ENCODE results near the gene EPS8L2. TPM values are rescaled to one million over a fixed set of nuclear protein-coding genes. Genes with fewer than 3 reads are reported as not detected.

Gene EPS8L2
- total RNA-seq, 1 donor from 2014 or later: 129 TPM

DNA sequence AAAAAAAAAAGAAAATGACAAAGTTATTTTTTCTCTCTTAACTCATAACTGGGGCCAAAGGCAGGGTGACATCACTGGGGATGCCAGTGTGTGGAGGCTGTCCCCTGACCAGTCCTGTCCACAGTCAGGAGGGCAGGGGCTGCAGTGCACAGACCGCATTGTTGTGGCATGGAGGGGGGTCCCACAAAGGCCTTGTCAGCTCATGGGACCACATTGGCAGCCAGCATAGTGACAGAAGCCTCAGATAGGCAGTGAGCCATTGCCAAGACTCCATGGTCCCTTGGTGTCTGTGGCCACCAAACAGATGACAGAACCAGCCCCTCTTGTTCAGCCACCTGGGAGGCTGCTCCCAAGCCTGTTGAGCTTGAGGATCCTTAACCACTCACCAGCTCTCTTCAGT, 6.3 kb upstream of the EPS8L2 start:
- TF ChIP-seq, protein P1, sequence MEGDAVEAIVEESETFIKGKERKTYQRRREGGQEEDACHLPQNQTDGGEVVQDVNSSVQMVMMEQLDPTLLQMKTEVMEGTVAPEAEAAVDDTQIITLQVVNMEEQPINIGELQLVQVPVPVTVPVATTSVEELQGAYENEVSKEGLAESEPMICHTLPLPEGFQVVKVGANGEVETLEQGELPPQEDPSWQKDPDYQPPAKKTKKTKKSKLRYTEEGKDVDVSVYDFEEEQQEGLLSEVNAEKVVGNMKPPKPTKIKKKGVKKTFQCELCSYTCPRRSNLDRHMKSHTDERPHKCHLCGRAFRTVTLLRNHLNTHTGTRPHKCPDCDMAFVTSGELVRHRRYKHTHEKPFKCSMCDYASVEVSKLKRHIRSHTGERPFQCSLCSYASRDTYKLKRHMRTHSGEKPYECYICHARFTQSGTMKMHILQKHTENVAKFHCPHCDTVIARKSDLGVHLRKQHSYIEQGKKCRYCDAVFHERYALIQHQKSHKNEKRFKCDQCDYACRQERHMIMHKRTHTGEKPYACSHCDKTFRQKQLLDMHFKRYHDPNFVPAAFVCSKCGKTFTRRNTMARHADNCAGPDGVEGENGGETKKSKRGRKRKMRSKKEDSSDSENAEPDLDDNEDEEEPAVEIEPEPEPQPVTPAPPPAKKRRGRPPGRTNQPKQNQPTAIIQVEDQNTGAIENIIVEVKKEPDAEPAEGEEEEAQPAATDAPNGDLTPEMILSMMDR (IDR thresholded peaks at IDR 0.05; ENCODE audit: insufficient read depth, low read depth, low read length): no peak
- no peak for TF ChIP-seq EZH2 (IDR thresholded peaks at IDR 0.05; ENCODE audit: insufficient read depth, low read length)
- no peak overlapping the region for H3K9ac ChIP-seq (ENCODE audit: low read length)
- H3K36me3 ChIP-seq (ENCODE audit: insufficient read depth, low read length): peaks cover 3% of the 10 kb centered on the region
- H3K4me2 ChIP-seq (ENCODE audit: low read length): no peak overlapping the region
- Mint-ChIP-seq H3K4me3 (ENCODE audit: unreplicated experiment) (no peak overlapping the region), H3K27ac (ENCODE audit: unreplicated experiment) (no peak overlapping the region), H3K4me1 (ENCODE audit: low read depth, unreplicated experiment) (peaks cover 33% of the 10 kb centered on the region), H3K36me3 (ENCODE audit: low read depth, unreplicated experiment) (peaks cover 3% of the 10 kb centered on the region), H3K27me3 (ENCODE audit: low read depth, unreplicated experiment) (no peaks in the 10 kb centered on the region), H3K9me3 (ENCODE audit: unreplicated experiment) (no peaks in the 10 kb centered on the region)
- FAIRE-seq (no peak), DNase-seq (ENCODE audit: low read depth) (no peak)
- no peak overlapping the region for H3K27ac ChIP-seq (ENCODE audit: low read depth, low read length)
- H3K9me3 ChIP-seq (ENCODE audit: insufficient read depth, low read depth, low read length): no peaks in the 10 kb centered on the region
- H3K79me2 ChIP-seq (ENCODE audit: insufficient read depth, low read length): peaks cover 33% of the 10 kb centered on the region
- peaks cover 35% of the 10 kb centered on the region for H4K20me1 ChIP-seq (ENCODE audit: insufficient read depth, low read length)
- H3K4me3 ChIP-seq (ENCODE audit: insufficient read depth, low read depth, low read length): no peak overlapping the region
- no peaks in the 10 kb centered on the region for H3K27me3 ChIP-seq (ENCODE audit: insufficient read depth, low read length)
- H2AFZ ChIP-seq (ENCODE audit: low read depth, low read length): no peak overlapping the region
- peaks cover 25% of the 10 kb centered on the region for H3K4me1 ChIP-seq (ENCODE audit: insufficient read depth, low read length)

DNA sequence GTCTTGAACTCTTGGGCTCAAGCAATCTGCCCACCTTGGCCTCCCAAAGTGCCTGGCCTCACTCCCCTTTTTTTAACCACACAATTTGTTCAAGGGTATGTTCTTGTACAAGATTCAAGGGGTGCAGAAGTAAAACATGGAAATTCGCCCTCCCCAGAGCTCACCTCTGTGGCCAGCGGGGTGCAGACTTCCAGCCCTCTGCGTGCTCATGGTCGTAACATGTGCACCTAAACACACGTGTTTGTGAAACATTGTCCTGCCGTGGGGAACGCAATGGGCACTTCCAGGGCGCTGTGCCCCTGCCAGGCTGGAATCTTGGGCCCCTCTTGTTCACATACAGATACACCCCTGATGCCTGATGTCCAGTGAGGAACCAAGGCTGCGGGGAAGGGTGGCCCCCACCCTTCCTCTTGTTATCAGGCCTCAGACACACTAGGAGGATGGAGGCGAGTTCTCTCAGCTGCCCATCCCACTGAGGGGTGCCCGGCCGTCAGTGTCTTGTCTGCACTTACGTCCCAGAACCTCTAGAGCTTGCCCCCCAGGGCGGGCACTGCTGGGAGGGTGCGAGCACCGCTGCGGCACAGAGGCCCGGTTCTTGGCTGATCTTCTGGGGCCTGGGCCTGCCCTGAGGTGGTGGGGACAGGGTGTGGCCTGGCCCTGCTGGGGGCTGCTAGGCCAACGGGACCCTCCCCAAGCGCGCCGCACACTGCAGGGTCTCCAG, 4.1 kb upstream of the EPS8L2 start:
- Histone ChIP-seq H3K4me2 (ENCODE audit: low read length) (no peak overlapping the region), H4K20me1 (ENCODE audit: insufficient read depth, low read length) (peaks cover 37% of the 10 kb centered on the region), H3K4me1 (ENCODE audit: insufficient read depth, low read length) (peaks cover 29% of the 10 kb centered on the region), H3K27ac (ENCODE audit: low read depth, low read length) (no peak overlapping the region), H3K36me3 (ENCODE audit: insufficient read depth, low read length) (peaks cover 3% of the 10 kb centered on the region), H2AFZ (ENCODE audit: low read depth, low read length) (no peak overlapping the region), H3K4me3 (ENCODE audit: insufficient read depth, low read depth, low read length) (no peak overlapping the region), H3K27me3 (ENCODE audit: insufficient read depth, low read length) (no peaks in the 10 kb centered on the region), H3K9ac (ENCODE audit: low read length) (no peak overlapping the region), H3K79me2 (ENCODE audit: insufficient read depth, low read length) (peaks cover 32% of the 10 kb centered on the region), H3K9me3 (ENCODE audit: insufficient read depth, low read depth, low read length) (no peaks in the 10 kb centered on the region)
- TF ChIP-seq, protein P1 (IDR thresholded peaks at IDR 0.05; ENCODE audit: insufficient read depth, low read depth, low read length): no peak
- Mint-ChIP-seq H3K36me3 (ENCODE audit: low read depth, unreplicated experiment) (peaks cover 3% of the 10 kb centered on the region), H3K4me1 (ENCODE audit: low read depth, unreplicated experiment) (peaks cover 27% of the 10 kb centered on the region), H3K27ac (ENCODE audit: unreplicated experiment) (no peak overlapping the region), H3K27me3 (ENCODE audit: low read depth, unreplicated experiment) (no peaks in the 10 kb centered on the region), H3K9me3 (ENCODE audit: unreplicated experiment) (no peaks in the 10 kb centered on the region), H3K4me3 (ENCODE audit: unreplicated experiment) (no peak overlapping the region)
- FAIRE-seq (no peak), DNase-seq (ENCODE audit: low read depth) (no peak)

Data from astrocyte (in vitro differentiated cells and primary cell).